Sigmoid colon (tissue), 4 donors: ENCODE data around the gene KIF15.

Experiments used
- POLR2A ChIP-seq, 2 donors: fragments of 450-650 bp; IDR thresholded peaks; one replicate each; pipeline ENCODE4 v1.6.1; 2016; ENCODE audit warnings: antibody characterized with exemption in 2 of 2, mild to moderate bottlenecking in 2 of 2, moderate library complexity in 2 of 2
- POLR2AphosphoS5 ChIP-seq, 4 donors: sonication (generic); formaldehyde crosslinking; IDR thresholded peaks; one replicate each; pipeline ENCODE4 v1.6.1; 2017; ENCODE audit warnings: antibody characterized with exemption in 4 of 4

GRCh38 chr3:44835684-44836083 is 74.1 kb downstream of the KIF15 start:
- TF ChIP-seq POLR2A (IDR thresholded peaks at IDR 0.05) (no peak), POLR2AphosphoS5 (IDR thresholded peaks at IDR 0.05) (no peak)
